Fibroblast of lung (primary cell): ENCODE measurements around the gene PGP.

ENCODE experiments used
- CTCF ChIP-seq, 2 donors: IDR thresholded peaks in 1 of 2; conservative IDR thresholded peaks in 1 of 2; 1 replicate in 1 of 2; 2 replicates in 1 of 2; pipeline ENCODE4 v1.5.1; 2011 to 2012; ENCODE audit warnings: low read length in 2 of 2, control low read depth in 1 of 2, inconsistent platforms in 1 of 2, low read depth in 1 of 2, mild to moderate bottlenecking in 1 of 2
- EZH2 ChIP-seq: IDR thresholded peaks from 2 replicates; pipeline ENCODE4 v1.5.1; 2012; ENCODE audit warnings: low read length, control low read depth, mild to moderate bottlenecking; ENCODE audit errors: missing control alignments

GRCh38 chr16:2250652-2251295 lies 36.1 kb upstream of the PGP start:
- TF ChIP-seq CTCF (conservative IDR thresholded peaks at IDR 0.05 in 1 of 2, IDR thresholded peaks at IDR 0.05 in 1 of 2; ENCODE audit: low read depth in 1 of 2, low read length in 2 of 2), result no peak
- no peak for TF ChIP-seq EZH2
